ENCODE data around the gene PARD3.

PARD3 gene

GRCh38 chr10:34581801-34582532, 233.1 kb downstream of the PARD3 start:
- H3K9me3 ChIP-seq (ENCODE audit: control insufficient read depth, insufficient read depth, low read length) = no peaks in the 10 kb centered on the region
- H3K9me2 ChIP-seq (replicated peaks; ENCODE audit: control insufficient read depth, low read length) = no peaks in the 10 kb centered on the region
- H3F3A ChIP-seq (ENCODE audit: control insufficient read depth, insufficient read depth) = no peaks in the 10 kb centered on the region
- H3K27ac ChIP-seq (ENCODE audit: low read depth, low read length) = no peak overlapping the region
- H3K27me3 ChIP-seq (ENCODE audit: control insufficient read depth, low read length) = no peaks in the 10 kb centered on the region
- H3K4me1 ChIP-seq (ENCODE audit: control insufficient read depth, low read length) = peaks cover under 1% of the 10 kb centered on the region
- no peaks in the 10 kb centered on the region for H3K79me2 ChIP-seq (ENCODE audit: control insufficient read depth, low read length)
- no peaks in the 10 kb centered on the region for H3K36me3 ChIP-seq (ENCODE audit: control insufficient read depth, low read length)
- H4K20me1 ChIP-seq (ENCODE audit: control insufficient read depth, insufficient read depth, low read depth, low read length) = no peaks in the 10 kb centered on the region
- no peak overlapping the region for H3K4me2 ChIP-seq (ENCODE audit: low read length)
- TF ChIP-seq EZH2phosphoT487 (IDR thresholded peaks at IDR 0.05; ENCODE audit: borderline replicate concordance, low read length) = no peak
- no peak for TF ChIP-seq CTCF (IDR thresholded peaks at IDR 0.05; ENCODE audit: low read depth, low read length, poor library complexity, severe bottlenecking)
- no peak overlapping the region for H3K4me3 ChIP-seq (ENCODE audit: low read length)

GRCh38 chr10:34580643-34581042, 234.5 kb downstream of the PARD3 start:
- H3K79me2 ChIP-seq (ENCODE audit: control insufficient read depth, low read length) = no peaks in the 10 kb centered on the region
- TF ChIP-seq CTCF (IDR thresholded peaks at IDR 0.05; ENCODE audit: low read depth, low read length, poor library complexity, severe bottlenecking) (no peak), EZH2phosphoT487 (IDR thresholded peaks at IDR 0.05; ENCODE audit: borderline replicate concordance, low read length) (no peak)
- no peaks in the 10 kb centered on the region for H3K9me2 ChIP-seq (replicated peaks; ENCODE audit: control insufficient read depth, low read length)
- H3K36me3 ChIP-seq (ENCODE audit: control insufficient read depth, low read length) = no peaks in the 10 kb centered on the region
- H3K4me1 ChIP-seq (ENCODE audit: control insufficient read depth, low read length) = peaks cover 12% of the 10 kb centered on the region
- H3K27ac ChIP-seq (ENCODE audit: low read depth, low read length) = no peak overlapping the region
- no peaks in the 10 kb centered on the region for H3F3A ChIP-seq (ENCODE audit: control insufficient read depth, insufficient read depth)
- H3K4me2 ChIP-seq (ENCODE audit: low read length) = no peak overlapping the region
- no peaks in the 10 kb centered on the region for H4K20me1 ChIP-seq (ENCODE audit: control insufficient read depth, insufficient read depth, low read depth, low read length)
- H3K4me3 ChIP-seq (ENCODE audit: low read length) = no peak overlapping the region
- no peaks in the 10 kb centered on the region for H3K27me3 ChIP-seq (ENCODE audit: control insufficient read depth, low read length)
- no peaks in the 10 kb centered on the region for H3K9me3 ChIP-seq (ENCODE audit: control insufficient read depth, insufficient read depth, low read length)

GRCh38 chr10:34580214-34580613, 234.9 kb downstream of the PARD3 start:
- Histone ChIP-seq H3K27ac (ENCODE audit: low read depth, low read length) (no peak overlapping the region), H3K9me3 (ENCODE audit: control insufficient read depth, insufficient read depth, low read length) (no peaks in the 10 kb centered on the region), H3K27me3 (ENCODE audit: control insufficient read depth, low read length) (no peaks in the 10 kb centered on the region), H4K20me1 (ENCODE audit: control insufficient read depth, insufficient read depth, low read depth, low read length) (no peaks in the 10 kb centered on the region), H3K4me1 (ENCODE audit: control insufficient read depth, low read length) (peaks cover 12% of the 10 kb centered on the region), H3K79me2 (ENCODE audit: control insufficient read depth, low read length) (no peaks in the 10 kb centered on the region), H3F3A (ENCODE audit: control insufficient read depth, insufficient read depth) (no peaks in the 10 kb centered on the region), H3K36me3 (ENCODE audit: control insufficient read depth, low read length) (no peaks in the 10 kb centered on the region), H3K4me3 (ENCODE audit: low read length) (no peak overlapping the region), H3K4me2 (ENCODE audit: low read length) (no peak overlapping the region), H3K9me2 (replicated peaks; ENCODE audit: control insufficient read depth, low read length) (no peaks in the 10 kb centered on the region)
- TF ChIP-seq EZH2phosphoT487 (IDR thresholded peaks at IDR 0.05; ENCODE audit: borderline replicate concordance, low read length) = no peak
- no peak for TF ChIP-seq CTCF (IDR thresholded peaks at IDR 0.05; ENCODE audit: low read depth, low read length, poor library complexity, severe bottlenecking)
